ENCODE data around the gene CADPS. TPM values are rescaled to one million over a fixed set of nuclear protein-coding genes. Genes with fewer than 3 reads are reported as not detected.

The CADPS gene
- total RNA-seq, 4 donors from 2014 or later = 0.31 to 14.4 (median 5.2) TPM

- Histone ChIP-seq H3K9me3 (no peaks in the 10 kb centered on the region), H3K27ac (no peak overlapping the region), H3K4me3 (no peak overlapping the region), H3K36me3 (no peaks in the 10 kb centered on the region), H3K27me3 (no peaks in the 10 kb centered on the region), H3K4me1 (no peaks in the 10 kb centered on the region)
- 57 to 81% methylated on average over 4 of the region's 4 CpGs for WGBS, 2 donors (ENCODE audit: low coverage in 1 of 2)
- ATAC-seq = no peak
- no peak for TF ChIP-seq CTCF (IDR thresholded peaks at IDR 0.05)
- TF ChIP-seq POLR2AphosphoS5 (IDR thresholded peaks at IDR 0.05) = no peak
- TF ChIP-seq POLR2A (IDR thresholded peaks at IDR 0.05) = no peak
- no peak for TF ChIP-seq EP300 (IDR thresholded peaks at IDR 0.05)
Measured at GRCh38 chr3:62749130-62749529, 126.1 kb downstream of the CADPS start.

DNA sequence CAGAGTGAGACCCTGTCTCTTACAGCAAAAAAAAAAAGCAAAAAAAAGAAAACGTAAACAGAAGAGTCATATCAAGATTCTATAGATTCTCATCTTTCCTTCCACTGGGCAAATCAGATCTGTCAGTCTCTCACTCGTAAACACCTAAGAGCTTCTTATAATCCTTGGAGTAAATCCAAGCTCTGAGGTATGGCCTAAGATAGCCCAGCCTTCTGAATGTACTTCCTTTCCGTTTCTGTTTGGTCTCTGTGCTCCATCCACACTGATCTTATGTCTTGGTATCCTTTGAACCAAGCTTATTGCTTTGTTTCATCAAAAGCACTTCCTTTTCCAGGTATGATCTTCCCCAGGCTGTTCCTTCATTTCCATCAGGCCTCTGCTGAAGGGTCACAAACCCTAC lies 137.8 kb downstream of the CADPS start:
- no peaks in the 10 kb centered on the region for H3K4me1 ChIP-seq
- ATAC-seq = no peak
- H3K4me3 ChIP-seq = no peak overlapping the region
- TF ChIP-seq CTCF (IDR thresholded peaks at IDR 0.05) (no peak), POLR2AphosphoS5 (IDR thresholded peaks at IDR 0.05) (no peak), EP300 (IDR thresholded peaks at IDR 0.05) (no peak)
- WGBS, 2 donors (ENCODE audit: low coverage in 1 of 2) = 69 to 74% methylated on average over 3 of the region's 3 CpGs
- no peak overlapping the region for H3K27ac ChIP-seq
- no peaks in the 10 kb centered on the region for H3K27me3 ChIP-seq
- H3K9me3 ChIP-seq = no peaks in the 10 kb centered on the region
- H3K36me3 ChIP-seq = no peaks in the 10 kb centered on the region

GRCh38 chr3:62735510-62735909 lies 139.7 kb downstream of the CADPS start:
- no peaks in the 10 kb centered on the region for H3K27me3 ChIP-seq
- H3K4me1 ChIP-seq = no peaks in the 10 kb centered on the region
- no peak for TF ChIP-seq EP300 (IDR thresholded peaks at IDR 0.05)
- TF ChIP-seq POLR2AphosphoS5 (IDR thresholded peaks at IDR 0.05) = no peak
- TF ChIP-seq CTCF (IDR thresholded peaks at IDR 0.05) = no peak
- no peak for TF ChIP-seq POLR2A (IDR thresholded peaks at IDR 0.05)
- H3K9me3 ChIP-seq = no peaks in the 10 kb centered on the region
- ATAC-seq = no peak
- H3K27ac ChIP-seq = no peak overlapping the region
- H3K4me3 ChIP-seq = no peak overlapping the region
- H3K36me3 ChIP-seq = no peaks in the 10 kb centered on the region
- WGBS, 2 donors (ENCODE audit: low coverage in 1 of 2) = 88 to 100% methylated on average over 1 of the region's 1 CpG

GRCh38 chr3:62732183-62732904 lies 142.9 kb downstream of the CADPS start:
- Histone ChIP-seq H3K4me3 (no peak overlapping the region), H3K9me3 (no peaks in the 10 kb centered on the region), H3K36me3 (no peaks in the 10 kb centered on the region), H3K27me3 (no peaks in the 10 kb centered on the region), H3K4me1 (no peaks in the 10 kb centered on the region), H3K27ac (no peak overlapping the region)
- no peak for ATAC-seq
- TF ChIP-seq CTCF (IDR thresholded peaks at IDR 0.05) = no peak
- TF ChIP-seq POLR2AphosphoS5 (IDR thresholded peaks at IDR 0.05) = no peak
- no peak for TF ChIP-seq POLR2A (IDR thresholded peaks at IDR 0.05)
- no peak for TF ChIP-seq EP300 (IDR thresholded peaks at IDR 0.05)
- 73 to 86% methylated on average over 3 of the region's 5 CpGs for WGBS, 2 donors (ENCODE audit: low coverage in 1 of 2)

GRCh38 chr3:62727981-62728380 lies 147.2 kb downstream of the CADPS start:
- H3K4me1 ChIP-seq = no peaks in the 10 kb centered on the region
- no peaks in the 10 kb centered on the region for H3K27me3 ChIP-seq
- H3K27ac ChIP-seq = no peak overlapping the region
- no peaks in the 10 kb centered on the region for H3K36me3 ChIP-seq
- no peak overlapping the region for H3K4me3 ChIP-seq
- H3K9me3 ChIP-seq = no peaks in the 10 kb centered on the region
- ATAC-seq = no peak
- TF ChIP-seq EP300 (IDR thresholded peaks at IDR 0.05) (no peak), POLR2A (IDR thresholded peaks at IDR 0.05) (no peak), POLR2AphosphoS5 (IDR thresholded peaks at IDR 0.05) (no peak), CTCF (IDR thresholded peaks at IDR 0.05) (no peak)
- WGBS, 2 donors (ENCODE audit: low coverage in 1 of 2) = 69 to 74% methylated on average over 5 of the region's 5 CpGs
